HepG2 (cell line): ENCODE measurements around the gene RSPH4A. TPM values are rescaled to one million over a fixed set of nuclear protein-coding genes. Genes with fewer than 3 reads are reported as not detected.

Experiments
- E2F1 ChIP-seq: sonication (generic); formaldehyde crosslinking; IDR thresholded peaks from 2 replicates; pipeline ENCODE4 v1.5.0; 2020; ENCODE audit warnings: missing genetic modification reagents
- FUBP1 ChIP-seq: sonication (generic); formaldehyde crosslinking; IDR thresholded peaks from 2 replicates; pipeline ENCODE4 v1.5.1; 2020; ENCODE audit warnings: missing genetic modification reagents, mild to moderate bottlenecking, borderline replicate concordance
- GPN1 ChIP-seq: sonication (generic); formaldehyde crosslinking; IDR thresholded peaks from 2 replicates; pipeline ENCODE4 v1.5.1; 2020; ENCODE audit warnings: missing genetic modification reagents, borderline replicate concordance
- HDAC2 ChIP-seq: sonication (generic); formaldehyde crosslinking; IDR thresholded peaks from 2 replicates; pipeline ENCODE4 v1.4.0; 2020; ENCODE audit warnings: missing genetic modification reagents
- KMT2A ChIP-seq: sonication (generic); formaldehyde crosslinking; IDR thresholded peaks from 2 replicates; pipeline ENCODE4 v1.4.0; 2020; ENCODE audit warnings: missing genetic modification reagents
- PLRG1 ChIP-seq: fragments of 450-650 bp; conservative IDR thresholded peaks from 2 replicates; pipeline ENCODE4 v1.6.1; 2016
- PPARG ChIP-seq: conservative IDR thresholded peaks from 2 replicates; pipeline ENCODE4 v1.6.1; 2016; ENCODE audit warnings: missing biosample characterization, missing genetic modification reagents
- ZBTB20 ChIP-seq: sonication (generic); formaldehyde crosslinking; IDR thresholded peaks from 2 replicates; pipeline ENCODE4 v1.8.1; 2023; ENCODE audit warnings: missing genetic modification reagents, low read depth, mild to moderate bottlenecking, borderline replicate concordance
- ZFP37 ChIP-seq: sonication (generic); formaldehyde crosslinking; IDR thresholded peaks from 2 replicates; pipeline ENCODE4 v1.4.0; 2020; ENCODE audit warnings: missing genetic modification reagents, borderline replicate concordance
- ZNF264 ChIP-seq: sonication (generic); formaldehyde crosslinking; IDR thresholded peaks from 2 replicates; pipeline ENCODE4 v1.4.0; 2020; ENCODE audit warnings: missing genetic modification reagents
- ZNF33A ChIP-seq: sonication (generic); formaldehyde crosslinking; IDR thresholded peaks from 2 replicates; pipeline ENCODE4 v1.5.1; 2020; ENCODE audit warnings: missing genetic modification reagents, mild to moderate bottlenecking, moderate library complexity, borderline replicate concordance
- ZNF414 ChIP-seq: sonication (generic); formaldehyde crosslinking; IDR thresholded peaks from 2 replicates; pipeline ENCODE4 v1.5.0; 2020; ENCODE audit warnings: missing genetic modification reagents
- ZNF562 ChIP-seq: sonication (generic); formaldehyde crosslinking; IDR thresholded peaks from 2 replicates; pipeline ENCODE4 v1.8.0; 2022; ENCODE audit warnings: missing genetic modification reagents, borderline replicate concordance
- ZNF567 ChIP-seq: sonication (generic); formaldehyde crosslinking; IDR thresholded peaks from 2 replicates; pipeline ENCODE4 v1.8.1; 2023; ENCODE audit warnings: mild to moderate bottlenecking, missing genetic modification reagents, borderline replicate concordance
- ZNF761 ChIP-seq: sonication (generic); formaldehyde crosslinking; conservative IDR thresholded peaks from 2 replicates; pipeline ENCODE4 v1.4.0; 2020; ENCODE audit warnings: mild to moderate bottlenecking, missing genetic modification reagents
- ZNF773 ChIP-seq: sonication (generic); formaldehyde crosslinking; IDR thresholded peaks from 2 replicates; pipeline ENCODE4 v1.4.0; 2020; ENCODE audit warnings: missing genetic modification reagents, borderline replicate concordance
- ZSCAN25 ChIP-seq: sonication (generic); formaldehyde crosslinking; IDR thresholded peaks from 2 replicates; pipeline ENCODE4 v1.8.0; 2022; ENCODE audit warnings: mild to moderate bottlenecking, missing genetic modification reagents
- polyA plus RNA-seq, 8 experiments: library from polyadenylated mRNA; depleted of rRNA in 3 of 8; stranded (reverse) in 7 of 8; unstranded in 1 of 8; fragments of >200 nt; fragmentation: Illumina TruSeq in 4 of 8; extraction: Trizol in 4 of 8; gene quantifications; 2 replicates each; pipeline versions ENCODE4 v1.2.1 to v1.2.3, GENCODE V29; 2011 to 2016; ENCODE audit warnings: low read depth in 4 of 8, missing spikeins in 1 of 8, mixed read lengths in 1 of 8; ENCODE audit not compliant: insufficient read depth in 1 of 8
- total RNA-seq, 5 experiments: library from RNA; depleted of rRNA; stranded (reverse); fragments of >200 nt; fragmentation: Illumina TruSeq; extraction: Trizol; gene quantifications; 2 replicates each; pipeline ENCODE4 v1.2.3, GENCODE V29; 2016; ENCODE audit warnings: low read depth in 1 of 5
- TF ChIP-seq, protein P1 (sequence below): sonication (generic); formaldehyde crosslinking; IDR thresholded peaks from 2 replicates; pipeline ENCODE4 v1.4.0; 2020; ENCODE audit warnings: missing genetic modification reagents
- TF ChIP-seq, protein P2 (sequence below): sonication (generic); formaldehyde crosslinking; IDR thresholded peaks from 2 replicates; pipeline ENCODE4 v1.4.0; 2020; ENCODE audit warnings: mild to moderate bottlenecking, missing genetic modification reagents

The RSPH4A gene
- total and polyA plus RNA-seq, 2 of the 13 experiments (the other 11 are each of a cell fraction or from before 2014, with no cell fraction given), result 0.24 to 0.40 TPM

DNA sequence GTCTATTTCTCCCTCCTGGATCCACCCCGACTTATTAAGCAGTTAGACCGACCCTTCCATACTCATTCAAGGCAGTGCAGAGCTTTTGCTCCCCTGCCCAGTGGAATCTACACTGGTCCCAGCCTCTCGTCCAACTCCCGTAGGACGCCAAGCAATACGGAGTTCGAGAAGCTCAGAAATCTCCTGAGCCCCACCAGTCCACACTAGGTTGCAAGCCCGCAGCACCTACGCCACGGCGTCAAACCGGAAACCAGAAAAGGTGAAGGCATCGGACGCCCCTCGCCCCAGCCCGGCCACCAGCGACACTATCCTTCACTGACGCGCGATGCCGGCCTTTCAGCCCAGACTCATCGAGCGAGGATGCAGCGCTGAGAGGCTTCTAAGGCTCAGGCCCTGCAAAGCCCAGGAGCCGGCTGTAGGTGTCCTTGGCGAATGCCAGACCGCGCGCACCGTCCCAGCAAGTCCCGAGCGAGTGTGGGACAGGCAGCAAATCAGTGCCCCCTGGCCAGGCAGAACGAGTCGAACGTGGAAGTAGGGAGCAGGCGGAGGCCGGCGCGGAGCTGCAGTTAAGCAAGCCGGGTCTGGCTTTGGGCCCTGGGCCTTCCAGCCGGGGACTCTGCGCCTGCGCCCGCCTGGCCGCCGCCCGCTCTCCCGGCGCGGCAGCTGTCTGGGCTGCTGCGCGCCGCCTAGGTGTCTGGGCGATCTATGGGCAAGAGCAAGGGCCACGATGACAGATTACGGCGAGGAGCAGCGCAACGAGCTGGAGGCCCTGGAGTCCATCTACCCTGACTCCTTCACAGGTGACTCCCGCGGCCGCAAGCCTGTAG is 45.2 kb upstream of the RSPH4A start, which contains the start of gene RWDD1 (continued):
- TF ChIP-seq FUBP1 (no peak), ZNF33A (CRISPR knock-in tag) (peak; percentile 51; the same call in 1 of the 2 replicates), KMT2A (CRISPR knock-in tag) (peak; percentile 99), E2F1 (CRISPR knock-in tag) (peak; percentile 89; the same call in 1 of the 2 replicates), ZNF773 (CRISPR knock-in tag) (no peak; the same call in 1 of the 2 replicates), ZNF264 (CRISPR knock-in tag) (peak; percentile 85), PLRG1 (no peak), PPARG (CRISPR knock-in tag) (peak; percentile 64; the same call in 1 of the 2 replicates), ZFP37 (0 out of 2 replicates have a peak, but pooled peaks have one; percentile 6), ZNF414 (CRISPR knock-in tag) (peak; percentile 97), ZSCAN25 (CRISPR knock-in tag) (peak; percentile 64; the same call in 1 of the 2 replicates), ZNF567 (CRISPR knock-in tag) (peak; percentile 96; the same call in 1 of the 2 replicates), HDAC2 (CRISPR knock-in tag) (peak; percentile 77), ZNF761 (CRISPR knock-in tag) (peak; percentile 90), ZBTB20 (CRISPR knock-in tag) (peak; percentile 75; the same call in 1 of the 2 replicates), GPN1 (CRISPR knock-in tag) (no peak), ZNF562 (CRISPR knock-in tag) (no peak)
- TF ChIP-seq, protein P1, sequence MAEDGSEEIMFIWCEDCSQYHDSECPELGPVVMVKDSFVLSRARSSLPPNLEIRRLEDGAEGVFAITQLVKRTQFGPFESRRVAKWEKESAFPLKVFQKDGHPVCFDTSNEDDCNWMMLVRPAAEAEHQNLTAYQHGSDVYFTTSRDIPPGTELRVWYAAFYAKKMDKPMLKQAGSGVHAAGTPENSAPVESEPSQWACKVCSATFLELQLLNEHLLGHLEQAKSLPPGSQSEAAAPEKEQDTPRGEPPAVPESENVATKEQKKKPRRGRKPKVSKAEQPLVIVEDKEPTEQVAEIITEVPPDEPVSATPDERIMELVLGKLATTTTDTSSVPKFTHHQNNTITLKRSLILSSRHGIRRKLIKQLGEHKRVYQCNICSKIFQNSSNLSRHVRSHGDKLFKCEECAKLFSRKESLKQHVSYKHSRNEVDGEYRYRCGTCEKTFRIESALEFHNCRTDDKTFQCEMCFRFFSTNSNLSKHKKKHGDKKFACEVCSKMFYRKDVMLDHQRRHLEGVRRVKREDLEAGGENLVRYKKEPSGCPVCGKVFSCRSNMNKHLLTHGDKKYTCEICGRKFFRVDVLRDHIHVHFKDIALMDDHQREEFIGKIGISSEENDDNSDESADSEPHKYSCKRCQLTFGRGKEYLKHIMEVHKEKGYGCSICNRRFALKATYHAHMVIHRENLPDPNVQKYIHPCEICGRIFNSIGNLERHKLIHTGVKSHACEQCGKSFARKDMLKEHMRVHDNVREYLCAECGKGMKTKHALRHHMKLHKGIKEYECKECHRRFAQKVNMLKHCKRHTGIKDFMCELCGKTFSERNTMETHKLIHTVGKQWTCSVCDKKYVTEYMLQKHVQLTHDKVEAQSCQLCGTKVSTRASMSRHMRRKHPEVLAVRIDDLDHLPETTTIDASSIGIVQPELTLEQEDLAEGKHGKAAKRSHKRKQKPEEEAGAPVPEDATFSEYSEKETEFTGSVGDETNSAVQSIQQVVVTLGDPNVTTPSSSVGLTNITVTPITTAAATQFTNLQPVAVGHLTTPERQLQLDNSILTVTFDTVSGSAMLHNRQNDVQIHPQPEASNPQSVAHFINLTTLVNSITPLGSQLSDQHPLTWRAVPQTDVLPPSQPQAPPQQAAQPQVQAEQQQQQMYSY (CRISPR knock-in tag), result peak; percentile 70; the same call in 1 of the 2 replicates
- TF ChIP-seq, protein P2, sequence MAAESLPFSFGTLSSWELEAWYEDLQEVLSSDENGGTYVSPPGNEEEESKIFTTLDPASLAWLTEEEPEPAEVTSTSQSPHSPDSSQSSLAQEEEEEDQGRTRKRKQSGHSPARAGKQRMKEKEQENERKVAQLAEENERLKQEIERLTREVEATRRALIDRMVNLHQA (CRISPR knock-in tag), result no peak; the same call in 1 of the 2 replicates
